ENCODE results near the gene NDUFA11. TPM values are rescaled to one million over a fixed set of nuclear protein-coding genes. Genes with fewer than 3 reads are reported as not detected.

NDUFA11 gene
- total and polyA plus RNA-seq, 2 of the 4 experiments (the other 2 are of a cell fraction), result 375 to 1,276 TPM

DNA sequence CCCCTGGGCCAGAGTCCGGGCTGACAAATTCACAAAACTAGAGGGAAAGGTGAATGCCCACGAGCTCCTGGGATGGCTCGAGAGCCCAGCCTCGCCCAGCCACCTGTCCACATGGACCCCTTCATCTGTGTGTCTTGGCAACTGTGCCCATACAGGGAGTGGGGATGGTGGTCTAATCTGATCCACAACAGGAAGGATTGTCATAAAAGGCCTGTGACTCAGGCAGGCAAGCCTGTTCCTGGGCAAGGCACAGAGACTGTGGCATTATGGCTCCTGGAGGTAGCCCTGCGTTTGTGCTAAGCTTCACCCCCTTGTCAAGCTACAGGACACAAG lies 30.4 kb upstream of the NDUFA11 start:
- H4K20me1 ChIP-seq (ENCODE audit: insufficient read depth, low read length), result peaks cover 34% of the 10 kb centered on the region
- BruUV-seq (replicated peaks), result no TSS peak
- H3K36me3 ChIP-seq (ENCODE audit: control insufficient read depth, insufficient read depth, low read length), result peaks cover 48% of the 10 kb centered on the region

More for the DNA sequence above, 30.4 kb upstream of the NDUFA11 start:
- H3K79me1 ChIP-seq (ENCODE audit: low read depth in 1 of 2, low read length in 2 of 2), result peaks cover 32 to 76% of the 10 kb centered on the region in 2 experiments; a peak in 3 of 4 replicates
- peaks cover 32% of the 10 kb centered on the region for H3K4me1 ChIP-seq (ENCODE audit: control insufficient read depth, insufficient read depth, low read length)
- H3K9me1 ChIP-seq (ENCODE audit: insufficient read depth, low read length), result peaks cover 34% of the 10 kb centered on the region
- H3K27ac ChIP-seq (ENCODE audit: insufficient read depth, low read length), result peak overlapping the region; percentile 69
- peak overlapping the region; percentile 74 for H2BK5ac ChIP-seq (ENCODE audit: low read depth, low read length, poor library complexity, severe bottlenecking)
- ChIA-PET CTCF (no interaction called here), POLR2A (ENCODE audit: unreplicated experiment) (no interaction called here)
- 75% methylated on average over 1 of the region's 5 CpGs; no CpG with 5 or more reads in 1 of the 2 experiments for WGBS, 2 experiments (ENCODE audit: extremely low coverage in 2 of 2, insufficient read length in 1 of 2)
- H3K4ac ChIP-seq (ENCODE audit: low read depth, low read length), result peak overlapping the region; percentile 94
- no peak overlapping the region for H3K4me3 ChIP-seq (ENCODE audit: insufficient read depth, low read depth, low read length)
- peak overlapping the region; percentile 99 for H2AK5ac ChIP-seq (ENCODE audit: low read depth, low read length)
- ATAC-seq (ENCODE audit: low read depth) (no peak), DNase-seq (peak; percentile 16)
- peak overlapping the region; percentile 84 for H4K91ac ChIP-seq (ENCODE audit: insufficient read depth, low read depth, low read length)
- intact Hi-C loops (cut with micrococcal nuclease), result loop anchor here (2.0 kb wide), 1 partner anchor 29 kb away; the partner anchor contains the start of gene VMAC
- H3K4me2 ChIP-seq (ENCODE audit: low read depth, low read length), result no peak overlapping the region
- no peak overlapping the region for H2AFZ ChIP-seq (replicated peaks; ENCODE audit: low read length, poor library complexity)
- peak overlapping the region; percentile 46 for H3K56ac ChIP-seq (ENCODE audit: extremely low read depth, insufficient read depth, low read length)
- H3K9me3 ChIP-seq (ENCODE audit: control insufficient read depth, insufficient read depth, low read length), result no peaks in the 10 kb centered on the region
- dilution Hi-C loops (cut with HindIII; ENCODE audit: low sequenced_read_pairs, unreplicated experiment), result no loop called here
- peak overlapping the region; percentile 60 for H2AK9ac ChIP-seq (replicated peaks; ENCODE audit: low read depth, low read length, poor library complexity)
- H2BK15ac ChIP-seq (ENCODE audit: low read depth, low read length), result peak overlapping the region; percentile 81; the same call in 2 of the 3 replicates
- peak overlapping the region; percentile 94 for H3K14ac ChIP-seq (replicated peaks; ENCODE audit: low read depth, low read length)
- peak overlapping the region; percentile 88 for H3K23ac ChIP-seq (ENCODE audit: low read depth, low read length)
- peak overlapping the region; percentile 85 for H2BK20ac ChIP-seq (ENCODE audit: low read depth, low read length)
- in situ Hi-C loops (cut with MboI; ENCODE audit: low sequenced_read_pairs), result no loop called here
- H3K18ac ChIP-seq (ENCODE audit: low read depth, low read length), result peak overlapping the region; percentile 14; the same call in 1 of the 2 replicates
- H3K27me3 ChIP-seq (ENCODE audit: control insufficient read depth, insufficient read depth, low read length), result no peaks in the 10 kb centered on the region
- H2BK120ac ChIP-seq (ENCODE audit: low read depth, low read length), result peak overlapping the region; percentile 86
- H4K5ac ChIP-seq (ENCODE audit: low read depth, low read length), result peak overlapping the region; percentile 13; the same call in 1 of the 2 replicates
- TF ChIP-seq, protein P1, sequence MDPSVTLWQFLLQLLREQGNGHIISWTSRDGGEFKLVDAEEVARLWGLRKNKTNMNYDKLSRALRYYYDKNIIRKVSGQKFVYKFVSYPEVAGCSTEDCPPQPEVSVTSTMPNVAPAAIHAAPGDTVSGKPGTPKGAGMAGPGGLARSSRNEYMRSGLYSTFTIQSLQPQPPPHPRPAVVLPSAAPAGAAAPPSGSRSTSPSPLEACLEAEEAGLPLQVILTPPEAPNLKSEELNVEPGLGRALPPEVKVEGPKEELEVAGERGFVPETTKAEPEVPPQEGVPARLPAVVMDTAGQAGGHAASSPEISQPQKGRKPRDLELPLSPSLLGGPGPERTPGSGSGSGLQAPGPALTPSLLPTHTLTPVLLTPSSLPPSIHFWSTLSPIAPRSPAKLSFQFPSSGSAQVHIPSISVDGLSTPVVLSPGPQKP (IDR thresholded peaks at IDR 0.05; ENCODE audit: borderline replicate concordance, low read depth, low read length), result no peak
- TF ChIP-seq, protein P2, sequence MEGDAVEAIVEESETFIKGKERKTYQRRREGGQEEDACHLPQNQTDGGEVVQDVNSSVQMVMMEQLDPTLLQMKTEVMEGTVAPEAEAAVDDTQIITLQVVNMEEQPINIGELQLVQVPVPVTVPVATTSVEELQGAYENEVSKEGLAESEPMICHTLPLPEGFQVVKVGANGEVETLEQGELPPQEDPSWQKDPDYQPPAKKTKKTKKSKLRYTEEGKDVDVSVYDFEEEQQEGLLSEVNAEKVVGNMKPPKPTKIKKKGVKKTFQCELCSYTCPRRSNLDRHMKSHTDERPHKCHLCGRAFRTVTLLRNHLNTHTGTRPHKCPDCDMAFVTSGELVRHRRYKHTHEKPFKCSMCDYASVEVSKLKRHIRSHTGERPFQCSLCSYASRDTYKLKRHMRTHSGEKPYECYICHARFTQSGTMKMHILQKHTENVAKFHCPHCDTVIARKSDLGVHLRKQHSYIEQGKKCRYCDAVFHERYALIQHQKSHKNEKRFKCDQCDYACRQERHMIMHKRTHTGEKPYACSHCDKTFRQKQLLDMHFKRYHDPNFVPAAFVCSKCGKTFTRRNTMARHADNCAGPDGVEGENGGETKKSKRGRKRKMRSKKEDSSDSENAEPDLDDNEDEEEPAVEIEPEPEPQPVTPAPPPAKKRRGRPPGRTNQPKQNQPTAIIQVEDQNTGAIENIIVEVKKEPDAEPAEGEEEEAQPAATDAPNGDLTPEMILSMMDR (conservative IDR thresholded peaks at IDR 0.05; ENCODE audit: low read depth, low read length), result no peak
- no peak for TF ChIP-seq BHLHE40 (IDR thresholded peaks at IDR 0.05; ENCODE audit: low read depth, low read length)
- TF ChIP-seq MAZ (IDR thresholded peaks at IDR 0.05; ENCODE audit: borderline replicate concordance, low read depth, low read length), result no peak
- TF ChIP-seq MAFK (IDR thresholded peaks at IDR 0.05; ENCODE audit: low read depth, low read length), result no peak
- TF ChIP-seq SMC3 (IDR thresholded peaks at IDR 0.05; ENCODE audit: low read depth, low read length), result no peak
- TF ChIP-seq CHD1 (IDR thresholded peaks at IDR 0.05; ENCODE audit: low read depth, low read length), result no peak
- no peak for TF ChIP-seq RAD21 (IDR thresholded peaks at IDR 0.05; ENCODE audit: low read length)
- TF ChIP-seq RCOR1 (IDR thresholded peaks at IDR 0.05; ENCODE audit: insufficient replicate concordance, low read length), result no peak
- no peak for TF ChIP-seq FOS (IDR thresholded peaks at IDR 0.05; ENCODE audit: low read depth, low read length)
- TF ChIP-seq CEBPB (IDR thresholded peaks at IDR 0.05; ENCODE audit: low read depth, low read length), result no peak
- no peak for TF ChIP-seq NFE2L2 (IDR thresholded peaks at IDR 0.05; ENCODE audit: low read depth, low read length)
- TF ChIP-seq, protein P3, sequence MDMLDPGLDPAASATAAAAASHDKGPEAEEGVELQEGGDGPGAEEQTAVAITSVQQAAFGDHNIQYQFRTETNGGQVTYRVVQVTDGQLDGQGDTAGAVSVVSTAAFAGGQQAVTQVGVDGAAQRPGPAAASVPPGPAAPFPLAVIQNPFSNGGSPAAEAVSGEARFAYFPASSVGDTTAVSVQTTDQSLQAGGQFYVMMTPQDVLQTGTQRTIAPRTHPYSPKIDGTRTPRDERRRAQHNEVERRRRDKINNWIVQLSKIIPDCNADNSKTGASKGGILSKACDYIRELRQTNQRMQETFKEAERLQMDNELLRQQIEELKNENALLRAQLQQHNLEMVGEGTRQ (IDR thresholded peaks at IDR 0.05; ENCODE audit: low read depth, low read length), result no peak
- TF ChIP-seq RFX5 (IDR thresholded peaks at IDR 0.05; ENCODE audit: low read depth, low read length), result no peak
- no peak for TF ChIP-seq POLR2A (IDR thresholded peaks at IDR 0.05; ENCODE audit: low read depth, low read length)
- TF ChIP-seq MXI1 (IDR thresholded peaks at IDR 0.05; ENCODE audit: borderline replicate concordance, low read depth, low read length), result no peak
- H4K8ac ChIP-seq (ENCODE audit: low read depth in 2 of 2, low read length in 2 of 2), result peak overlapping the region; percentile 65 to 92; a peak in 3 of 4 replicates
- H3K9ac ChIP-seq (ENCODE audit: low read depth, low read length), result peak overlapping the region; percentile 41; the same call in 1 of the 2 replicates
